IMR-90 (cell line): ENCODE measurements around the gene GNB5. TPM values are rescaled to one million over a fixed set of nuclear protein-coding genes. Genes with fewer than 3 reads are reported as not detected.

Experiments
- ATAC-seq: fragments of 200-7000 bp; cut with Tn5 transposase; 2 replicates; pipeline ENCODE4 v1.9.1; 2020; ENCODE audit warnings: low read depth, mild to moderate bottlenecking, moderate library complexity
- Bru-seq: library from RNA; stranded (reverse); fragments of 400-500 nt; gene quantifications from one replicate; lab custom pipeline; 2021; lab: Mats Ljungman, UMichigan
- BruChase-seq, 2 experiments: library from RNA; stranded (reverse); fragments of 400-500 nt; gene quantifications; one replicate each; lab custom pipeline; 2021; lab: Mats Ljungman, UMichigan
- BruUV-seq: library from RNA; stranded (reverse); fragments of 400-500 nt; replicated peaks from 2 replicates; lab custom pipeline; 2021; lab: Mats Ljungman, UMichigan
- CTCF ChIA-PET: fragments of 300-600 bp; formaldehyde crosslinking; extraction: SDS; loops from one replicate; lab custom pipeline; 2021; ENCODE audit warnings: antibody characterized with exemption; lab: Yijun Ruan, JAX
- POLR2A ChIA-PET: fragments of 300-600 bp; sonication (Branson Sonifier 250); formaldehyde crosslinking; loops from one replicate; lab custom pipeline; 2022; ENCODE audit warnings: antibody characterized with exemption; ENCODE audit not compliant: unreplicated experiment; lab: Charles Lee
- DNase-seq: peaks from one replicate; pipeline ENCODE4 v3.0.0; 2013
- H2AFZ ChIP-seq: replicated peaks from 2 replicates; pipeline ENCODE3; 2013; ENCODE audit warnings: low read length, mild to moderate bottlenecking; ENCODE audit not compliant: poor library complexity
- H2AK5ac ChIP-seq: 2 replicates; pipeline ENCODE4 v1.6.1; 2013; ENCODE audit warnings: low read depth, low read length, inconsistent platforms
- H2AK9ac ChIP-seq: replicated peaks from 2 replicates; pipeline ENCODE3; 2013; ENCODE audit warnings: mild to moderate bottlenecking, low read depth, low read length, moderate library complexity; ENCODE audit not compliant: poor library complexity
- H2BK120ac ChIP-seq: 2 replicates; pipeline ENCODE4 v1.6.1; 2013; ENCODE audit warnings: low read depth, low read length, inconsistent platforms
- H2BK15ac ChIP-seq: 3 replicates; pipeline ENCODE4 v1.6.1; 2013; ENCODE audit warnings: low read depth, low read length, inconsistent platforms
- H2BK20ac ChIP-seq: 2 replicates; pipeline ENCODE4 v1.6.1; 2013; ENCODE audit warnings: low read depth, mild to moderate bottlenecking, inconsistent platforms, low read length, moderate library complexity
- H2BK5ac ChIP-seq: 2 replicates; pipeline ENCODE4 v1.6.1; 2013; ENCODE audit warnings: mild to moderate bottlenecking, low read depth, low read length, inconsistent platforms; ENCODE audit not compliant: poor library complexity, severe bottlenecking
- H3K14ac ChIP-seq: replicated peaks from 2 replicates; pipeline ENCODE4 v1.6.1; 2013; ENCODE audit warnings: low read depth, low read length, inconsistent platforms
- H3K18ac ChIP-seq: 2 replicates; pipeline ENCODE4 v1.6.1; 2013; ENCODE audit warnings: low read depth, low read length, control low read depth
- H3K23ac ChIP-seq: 2 replicates; pipeline ENCODE4 v1.6.1; 2013; ENCODE audit warnings: low read depth, low read length, inconsistent platforms
- H3K27ac ChIP-seq: 2 replicates; pipeline ENCODE4 v1.5.1; 2013; ENCODE audit warnings: mild to moderate bottlenecking, control low read depth, low read length; ENCODE audit not compliant: insufficient read depth
- H3K27me3 ChIP-seq: 2 replicates; pipeline ENCODE4 v1.6.1; 2013; ENCODE audit warnings: low read length; ENCODE audit not compliant: control insufficient read depth, insufficient read depth
- H3K36me3 ChIP-seq: 2 replicates; pipeline ENCODE4 v1.6.1; 2013; ENCODE audit warnings: low read length, mixed read lengths; ENCODE audit not compliant: control insufficient read depth, insufficient read depth
- H3K4ac ChIP-seq: 2 replicates; pipeline ENCODE4 v1.6.1; 2013; ENCODE audit warnings: low read depth, low read length, inconsistent platforms
- H3K4me1 ChIP-seq: 2 replicates; pipeline ENCODE4 v1.6.1; 2013; ENCODE audit warnings: low read length, mixed read lengths; ENCODE audit not compliant: control insufficient read depth, insufficient read depth
- H3K4me2 ChIP-seq: 2 replicates; pipeline ENCODE4 v1.6.1; 2013; ENCODE audit warnings: low read depth, mild to moderate bottlenecking, control low read depth, low read length, moderate library complexity
- H3K4me3 ChIP-seq: 2 replicates; pipeline ENCODE4 v1.5.1; 2013; ENCODE audit warnings: low read depth, mild to moderate bottlenecking, control low read depth, low read length, moderate library complexity; ENCODE audit not compliant: insufficient read depth
- H3K56ac ChIP-seq: 2 replicates; pipeline ENCODE4 v1.6.1; 2013; ENCODE audit warnings: low read length, inconsistent platforms; ENCODE audit not compliant: insufficient read depth; ENCODE audit errors: extremely low read depth
- H3K79me1 ChIP-seq, 2 experiments: 2 replicates each; pipeline ENCODE4 v1.6.1; 2013; ENCODE audit warnings: low read length in 2 of 2, inconsistent platforms in 1 of 2, low read depth in 1 of 2
- H3K9ac ChIP-seq: 2 replicates; pipeline ENCODE4 v1.6.1; 2013; ENCODE audit warnings: low read depth, low read length, control low read depth
- H3K9me1 ChIP-seq: 2 replicates; pipeline ENCODE4 v1.6.1; 2013; ENCODE audit warnings: low read length, inconsistent platforms; ENCODE audit not compliant: insufficient read depth
- H3K9me3 ChIP-seq: 2 replicates; pipeline ENCODE4 v1.6.1; 2013; ENCODE audit warnings: low read length; ENCODE audit not compliant: control insufficient read depth, insufficient read depth
- H4K20me1 ChIP-seq: 2 replicates; pipeline ENCODE4 v1.6.1; 2013; ENCODE audit warnings: low read length, inconsistent platforms; ENCODE audit not compliant: insufficient read depth
- H4K5ac ChIP-seq: 2 replicates; pipeline ENCODE4 v1.6.1; 2013; ENCODE audit warnings: mild to moderate bottlenecking, low read depth, low read length, control low read depth
- H4K8ac ChIP-seq, 2 experiments: 2 replicates each; pipeline ENCODE4 v1.6.1; 2013; ENCODE audit warnings: low read depth in 2 of 2, low read length in 2 of 2, control low read depth in 1 of 2, inconsistent platforms in 1 of 2
- H4K91ac ChIP-seq: 2 replicates; pipeline ENCODE4 v1.6.1; 2013; ENCODE audit warnings: low read depth, low read length, inconsistent platforms; ENCODE audit not compliant: insufficient read depth
- BHLHE40 ChIP-seq: fragments of 150-350 bp; IDR thresholded peaks from 2 replicates; pipeline ENCODE4 v1.6.1; 2016; ENCODE audit warnings: mild to moderate bottlenecking, low read depth, low read length
- CEBPB ChIP-seq: IDR thresholded peaks from 2 replicates; pipeline ENCODE4 v1.6.1; 2012; ENCODE audit warnings: low read depth, low read length, improper control_type of control experiment
- CHD1 ChIP-seq: IDR thresholded peaks from 2 replicates; pipeline ENCODE4 v1.6.1; 2012; ENCODE audit warnings: low read depth, low read length, improper control_type of control experiment
- FOS ChIP-seq: fragments of 150-350 bp; IDR thresholded peaks from 2 replicates; pipeline ENCODE4 v1.6.1; 2016; ENCODE audit warnings: low read depth, low read length
- MAFK ChIP-seq: IDR thresholded peaks from 2 replicates; pipeline ENCODE4 v1.6.1; 2012; ENCODE audit warnings: low read depth, low read length, improper control_type of control experiment
- MAZ ChIP-seq: IDR thresholded peaks from 2 replicates; pipeline ENCODE4 v1.6.1; 2012; ENCODE audit warnings: low read depth, mild to moderate bottlenecking, low read length, improper control_type of control experiment, moderate library complexity, borderline replicate concordance
- MXI1 ChIP-seq: IDR thresholded peaks from 2 replicates; pipeline ENCODE4 v1.6.1; 2012; ENCODE audit warnings: low read depth, mild to moderate bottlenecking, low read length, moderate library complexity, borderline replicate concordance
- POLR2A ChIP-seq: IDR thresholded peaks from 2 replicates; pipeline ENCODE4 v1.6.1; 2012; ENCODE audit warnings: mild to moderate bottlenecking, low read depth, low read length
- RAD21 ChIP-seq: IDR thresholded peaks from 2 replicates; pipeline ENCODE4 v1.6.1; 2012; ENCODE audit warnings: low read length, improper control_type of control experiment
- RCOR1 ChIP-seq: IDR thresholded peaks from 2 replicates; pipeline ENCODE4 v1.6.1; 2012; ENCODE audit warnings: mild to moderate bottlenecking, low read length, improper control_type of control experiment; ENCODE audit not compliant: insufficient replicate concordance
- SMC3 ChIP-seq: fragments of 150-350 bp; IDR thresholded peaks from 2 replicates; pipeline ENCODE4 v1.6.1; 2016; ENCODE audit warnings: low read depth, mild to moderate bottlenecking, antibody characterized with exemption, low read length, moderate library complexity
- WGBS, 2 experiments: methylation state at CpG; one replicate each; pipeline versions ENCODE4 v1.1.5 to v1.1.7; 2013; ENCODE audit warnings: missing lambda C conversion rate in 2 of 2; ENCODE audit not compliant: insufficient read length in 1 of 2; ENCODE audit errors: extremely low coverage in 2 of 2; 5-methylcytosine and 5-hydroxymethylcytosine counted together
- dilution Hi-C: fragments of 300-500 bp; cut with HindIII; formaldehyde crosslinking; loops from one replicate; pipeline ENCODE4 v1.14.3; 2018; ENCODE audit warnings: low sequenced_read_pairs; ENCODE audit not compliant: unreplicated experiment
- in situ Hi-C: fragments of 300-500 bp; cut with MboI; formaldehyde crosslinking; loops from 3 replicates; pipeline ENCODE4 v1.14.3; 2019; ENCODE audit warnings: low sequenced_read_pairs, inconsistent platforms, mixed read lengths
- intact Hi-C: fragments of 100-400 bp; cut with micrococcal nuclease; formaldehyde crosslinking; loops from 2 replicates; pipeline ENCODE4 v1.10.0; 2022
- long read RNA-seq: library from polyadenylated mRNA; unstranded; transcript quantifications from one replicate; pipeline ENCODE4 v2.0.0, GENCODE V29; 2021; ENCODE audit not compliant: unreplicated experiment
- polyA plus RNA-seq, 3 experiments: library from polyadenylated mRNA; depleted of rRNA; stranded (reverse); fragments of >200 nt; gene quantifications; 2 replicates each; pipeline ENCODE4 v1.2.3, GENCODE V29; 2012; ENCODE audit warnings: low replicate concordance in 1 of 3
- total RNA-seq: library from RNA; depleted of rRNA; stranded (reverse); fragments of >200 nt; gene quantifications from 2 replicates; pipeline ENCODE4 v1.2.3, GENCODE V29; 2012; rRNA removed
- TF ChIP-seq, protein P1 (sequence below): conservative IDR thresholded peaks from 2 replicates; pipeline ENCODE4 v1.5.1; 2012; ENCODE audit warnings: mild to moderate bottlenecking, low read depth, low read length, improper control_type of control experiment
- TF ChIP-seq, protein P2 (sequence below): fragments of 150-350 bp; IDR thresholded peaks from 2 replicates; pipeline ENCODE4 v1.6.1; 2016; ENCODE audit warnings: low read depth, mild to moderate bottlenecking, low read length, moderate library complexity, borderline replicate concordance
- TF ChIP-seq, protein P3 (sequence below): fragments of 150-350 bp; IDR thresholded peaks from 2 replicates; pipeline ENCODE4 v1.6.1; 2017; ENCODE audit warnings: mild to moderate bottlenecking, antibody characterized with exemption, low read length, low read depth

Gene GNB5
- 33.2 and 33.9 TPM in 2 replicates for total RNA-seq
- polyA plus RNA-seq (2012; rRNA removed): 25.3 and 27.7 TPM in 2 replicates
- 16.4 and 21.4 TPM in 2 replicates for polyA plus RNA-seq (2012; cell fraction: cytosol; rRNA removed)
- polyA plus RNA-seq (2012; cell fraction: nucleus; rRNA removed; ENCODE audit: low replicate concordance): 12.6 and 24.4 TPM in 2 replicates
- Bru-seq, nascent RNA: percentile 65 among the genes with signal in this experiment
- percentile 71 among the genes with signal in this experiment for BruChase-seq, experiment 1, labeled RNA remaining after a 6-hour chase
- BruChase-seq, experiment 2, labeled RNA remaining after a 2-hour chase: percentile 59 among the genes with signal in this experiment
- long read RNA-seq, transcript GNB5-202 (11 exons, 1,735 nt): major isoform, 28 of 45 reads
- long read RNA-seq, partial matches to known transcripts: 5 of 45 reads
- long read RNA-seq, other reads (novel, unspliced or antisense): 12 of 45 reads

DNA sequence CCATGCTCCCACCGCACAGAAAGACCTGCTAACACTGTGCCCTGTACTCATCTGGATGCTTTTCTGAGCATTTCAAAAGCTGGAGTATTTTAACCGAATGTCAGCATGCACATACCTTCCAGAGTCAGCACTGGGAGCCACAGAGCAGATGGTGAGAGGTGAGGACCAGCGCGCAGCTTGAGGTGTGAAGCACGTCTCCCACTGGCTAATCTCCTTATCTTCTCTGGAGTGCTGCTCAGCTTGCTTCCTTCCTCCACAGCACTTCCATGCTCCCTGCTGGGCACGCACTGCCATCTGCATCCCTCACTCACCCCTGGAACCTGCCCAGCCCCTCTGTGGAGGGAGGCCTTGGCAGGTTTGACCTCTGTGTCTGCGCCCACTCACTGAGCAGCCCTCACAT, at the start of gene GNB5:
Gene GNB5 (minus strand): TSS at position 186 of the 400 bp plus-strand sequence. CDS start 6,716 bp downstream, outside the sequence.
- no peak for ATAC-seq
- no peak for TF ChIP-seq CHD1
- TF ChIP-seq MAZ: no peak
- TF ChIP-seq SMC3: no peak
- TF ChIP-seq MXI1: no peak
- no peak for TF ChIP-seq BHLHE40
- TF ChIP-seq, protein P1, sequence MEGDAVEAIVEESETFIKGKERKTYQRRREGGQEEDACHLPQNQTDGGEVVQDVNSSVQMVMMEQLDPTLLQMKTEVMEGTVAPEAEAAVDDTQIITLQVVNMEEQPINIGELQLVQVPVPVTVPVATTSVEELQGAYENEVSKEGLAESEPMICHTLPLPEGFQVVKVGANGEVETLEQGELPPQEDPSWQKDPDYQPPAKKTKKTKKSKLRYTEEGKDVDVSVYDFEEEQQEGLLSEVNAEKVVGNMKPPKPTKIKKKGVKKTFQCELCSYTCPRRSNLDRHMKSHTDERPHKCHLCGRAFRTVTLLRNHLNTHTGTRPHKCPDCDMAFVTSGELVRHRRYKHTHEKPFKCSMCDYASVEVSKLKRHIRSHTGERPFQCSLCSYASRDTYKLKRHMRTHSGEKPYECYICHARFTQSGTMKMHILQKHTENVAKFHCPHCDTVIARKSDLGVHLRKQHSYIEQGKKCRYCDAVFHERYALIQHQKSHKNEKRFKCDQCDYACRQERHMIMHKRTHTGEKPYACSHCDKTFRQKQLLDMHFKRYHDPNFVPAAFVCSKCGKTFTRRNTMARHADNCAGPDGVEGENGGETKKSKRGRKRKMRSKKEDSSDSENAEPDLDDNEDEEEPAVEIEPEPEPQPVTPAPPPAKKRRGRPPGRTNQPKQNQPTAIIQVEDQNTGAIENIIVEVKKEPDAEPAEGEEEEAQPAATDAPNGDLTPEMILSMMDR: no peak
- TF ChIP-seq RAD21: no peak
- TF ChIP-seq RCOR1: no peak
- TF ChIP-seq, protein P2, sequence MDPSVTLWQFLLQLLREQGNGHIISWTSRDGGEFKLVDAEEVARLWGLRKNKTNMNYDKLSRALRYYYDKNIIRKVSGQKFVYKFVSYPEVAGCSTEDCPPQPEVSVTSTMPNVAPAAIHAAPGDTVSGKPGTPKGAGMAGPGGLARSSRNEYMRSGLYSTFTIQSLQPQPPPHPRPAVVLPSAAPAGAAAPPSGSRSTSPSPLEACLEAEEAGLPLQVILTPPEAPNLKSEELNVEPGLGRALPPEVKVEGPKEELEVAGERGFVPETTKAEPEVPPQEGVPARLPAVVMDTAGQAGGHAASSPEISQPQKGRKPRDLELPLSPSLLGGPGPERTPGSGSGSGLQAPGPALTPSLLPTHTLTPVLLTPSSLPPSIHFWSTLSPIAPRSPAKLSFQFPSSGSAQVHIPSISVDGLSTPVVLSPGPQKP: no peak
- TF ChIP-seq POLR2A: no peak
- TF ChIP-seq, protein P3, sequence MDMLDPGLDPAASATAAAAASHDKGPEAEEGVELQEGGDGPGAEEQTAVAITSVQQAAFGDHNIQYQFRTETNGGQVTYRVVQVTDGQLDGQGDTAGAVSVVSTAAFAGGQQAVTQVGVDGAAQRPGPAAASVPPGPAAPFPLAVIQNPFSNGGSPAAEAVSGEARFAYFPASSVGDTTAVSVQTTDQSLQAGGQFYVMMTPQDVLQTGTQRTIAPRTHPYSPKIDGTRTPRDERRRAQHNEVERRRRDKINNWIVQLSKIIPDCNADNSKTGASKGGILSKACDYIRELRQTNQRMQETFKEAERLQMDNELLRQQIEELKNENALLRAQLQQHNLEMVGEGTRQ: no peak
- TF ChIP-seq FOS: no peak
- no peak for TF ChIP-seq MAFK
- TF ChIP-seq CEBPB: no peak

More for the DNA sequence above, at the start of gene GNB5:
- no peak within 1 kb of the TSS for H3K9ac ChIP-seq
- H2AK9ac ChIP-seq: no peak within 1 kb of the TSS
- no peaks in the 10 kb centered on the region for H3K9me1 ChIP-seq
- no peak within 1 kb of the TSS for H3K4me2 ChIP-seq
- H2BK120ac ChIP-seq: no peak within 1 kb of the TSS
- in situ Hi-C loops (no loop called here), intact Hi-C loops (no loop called here), dilution Hi-C loops (no loop called here)
- peak within 1 kb of the TSS; percentile 59 for H2AFZ ChIP-seq
- H4K20me1 ChIP-seq: no peaks in the 10 kb centered on the region
- no peak within 1 kb of the TSS for H3K4me3 ChIP-seq
- CTCF ChIA-PET: interaction anchor here (0.6 to 1.2 kb wide), 4 partner anchors 17 to 543 kb away, joined by 3 to 6 read pairs (median 4); no protein-coding TSS in a partner anchor
- no peak within 1 kb of the TSS for H4K5ac ChIP-seq
- no peaks in the 10 kb centered on the region for H3K36me3 ChIP-seq
- H3K9me3 ChIP-seq: no peaks in the 10 kb centered on the region
- 43% methylated on average over 1 of the region's 7 CpGs; no CpG with 5 or more reads in 1 of the 2 experiments for WGBS, 2 experiments
- H4K91ac ChIP-seq: no peak within 1 kb of the TSS
- POLR2A ChIA-PET: no interaction called here
- peaks cover 3% of the 10 kb centered on the region; the same call in 1 of the 2 replicates for H3K4me1 ChIP-seq
- no peak within 1 kb of the TSS for H2BK15ac ChIP-seq
- DNase-seq: no peak
- no peak within 1 kb of the TSS for H3K4ac ChIP-seq
- H3K79me1 ChIP-seq: no peaks in the 10 kb centered on the region
- no TSS peak for BruUV-seq
- no peak within 1 kb of the TSS for H3K23ac ChIP-seq
- H3K56ac ChIP-seq: no peak within 1 kb of the TSS
- H3K27me3 ChIP-seq: peaks cover 8% of the 10 kb centered on the region
- H3K18ac ChIP-seq: no peak within 1 kb of the TSS
- H3K27ac ChIP-seq: no peak within 1 kb of the TSS
- H4K8ac ChIP-seq: no peak within 1 kb of the TSS
- no peak within 1 kb of the TSS for H2AK5ac ChIP-seq
- H2BK20ac ChIP-seq: no peak within 1 kb of the TSS
- H2BK5ac ChIP-seq: no peak within 1 kb of the TSS
- H3K14ac ChIP-seq: 0 out of 2 replicates have a peak within 1 kb of the TSS, but pooled peaks have one; percentile 4
